Karpas-422 (cell line): ENCODE results near the gene ASCC2. TPM values are rescaled to one million over a fixed set of nuclear protein-coding genes. Genes with fewer than 3 reads are reported as not detected.

Source experiments
- DNase-seq: peaks from one replicate; pipeline ENCODE4 v3.0.0-alpha.2; 2015
- H2AFZ ChIP-seq: fragments of 200-600 bp; sonication (generic); 2 replicates; pipeline ENCODE4 v1.6.1; 2014; ENCODE audit warnings: antibody characterized with exemption, low read length, mixed read lengths
- H3K27ac ChIP-seq: fragments of 200-600 bp; sonication (generic); 2 replicates; pipeline ENCODE4 v1.5.1; 2014; ENCODE audit warnings: mild to moderate bottlenecking, low read length, moderate library complexity
- H3K27me3 ChIP-seq: fragments of 200-600 bp; sonication (generic); 2 replicates; pipeline ENCODE4 v1.6.1; 2014; ENCODE audit warnings: low read length, mixed read lengths
- H3K36me3 ChIP-seq: fragments of 200-600 bp; sonication (generic); 2 replicates; pipeline ENCODE4 v1.6.1; 2014; ENCODE audit warnings: low read length, mixed read lengths; ENCODE audit not compliant: insufficient read depth
- H3K4me1 ChIP-seq: fragments of 200-600 bp; sonication (generic); 2 replicates; pipeline ENCODE4 v1.6.1; 2014; ENCODE audit warnings: mild to moderate bottlenecking, low read length, mixed read lengths
- H3K4me2 ChIP-seq: fragments of 200-600 bp; sonication (generic); 2 replicates; pipeline ENCODE4 v1.6.1; 2014; ENCODE audit warnings: low read length, low read depth, mild to moderate bottlenecking; ENCODE audit not compliant: poor library complexity, severe bottlenecking
- H3K4me3 ChIP-seq: fragments of 200-600 bp; sonication (generic); 2 replicates; pipeline ENCODE4 v1.5.1; 2014; ENCODE audit warnings: mild to moderate bottlenecking, antibody characterized with exemption, low read length, mixed read lengths
- H3K79me2 ChIP-seq: fragments of 200-600 bp; sonication (generic); 2 replicates; pipeline ENCODE4 v1.6.1; 2014; ENCODE audit warnings: mild to moderate bottlenecking, low read length, mixed read lengths
- H3K9ac ChIP-seq: fragments of 200-600 bp; sonication (generic); 2 replicates; pipeline ENCODE4 v1.6.0; 2014; ENCODE audit warnings: low read length
- H3K9me2 ChIP-seq: fragments of 200-600 bp; sonication (generic), shearing (Covaris generic); replicated peaks from 2 replicates; pipeline ENCODE4 v1.6.0; 2014; ENCODE audit warnings: mild to moderate bottlenecking, low read length, moderate library complexity; ENCODE audit not compliant: insufficient read depth
- H3K9me3 ChIP-seq: fragments of 300-700, 200-600 bp; sonication (generic); 2 replicates; pipeline ENCODE4 v1.6.1; 2014; ENCODE audit warnings: low read length, mixed read lengths
- H4K20me1 ChIP-seq: fragments of 200-600 bp; sonication (generic); 2 replicates; pipeline ENCODE4 v1.6.1; 2014; ENCODE audit warnings: mild to moderate bottlenecking, antibody characterized with exemption, low read length, low read depth; ENCODE audit not compliant: insufficient read depth
- total RNA-seq: library from RNA; depleted of rRNA; stranded (reverse); fragments of >200 nt; shearing (Covaris generic); gene quantifications from 2 replicates; pipeline ENCODE4 v1.2.3, GENCODE V29; 2014; ENCODE audit warnings: low replicate concordance

ASCC2 gene
- total RNA-seq, 1 experiment from 2014 or later: 29.5 TPM

DNA sequence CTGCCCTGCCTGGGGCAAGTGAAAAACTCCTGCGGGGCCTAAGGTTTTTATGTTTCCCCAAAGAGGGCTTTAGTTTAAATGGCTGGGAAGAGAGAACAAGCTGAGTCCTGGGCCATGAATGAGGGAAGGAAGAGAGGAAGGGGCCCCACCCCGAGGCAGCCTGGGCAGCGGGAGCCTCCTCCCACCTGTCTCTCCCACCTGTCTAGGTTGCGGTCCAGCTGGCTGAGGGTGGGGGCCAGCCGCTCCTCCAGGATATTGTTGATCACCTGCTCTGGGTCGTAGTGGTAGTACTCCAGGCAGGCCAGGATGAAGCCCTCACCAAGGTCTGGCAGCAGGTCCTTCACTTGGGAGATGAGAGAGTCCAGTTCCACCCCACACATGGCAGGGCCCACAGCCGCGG lies 36.3 kb downstream of the ASCC2 start:
- Histone ChIP-seq H3K36me3 (peaks cover 19% of the 10 kb centered on the region), H4K20me1 (no peaks in the 10 kb centered on the region), H3K4me1 (peaks cover 4% of the 10 kb centered on the region; the same call in 1 of the 2 replicates), H2AFZ (no peak overlapping the region), H3K9me2 (no peaks in the 10 kb centered on the region), H3K27me3 (no peaks in the 10 kb centered on the region), H3K27ac (no peak overlapping the region), H3K4me2 (no peak overlapping the region), H3K79me2 (no peaks in the 10 kb centered on the region), H3K4me3 (no peak overlapping the region), H3K9me3 (no peaks in the 10 kb centered on the region), H3K9ac (no peak overlapping the region)
- no peak for DNase-seq

DNA sequence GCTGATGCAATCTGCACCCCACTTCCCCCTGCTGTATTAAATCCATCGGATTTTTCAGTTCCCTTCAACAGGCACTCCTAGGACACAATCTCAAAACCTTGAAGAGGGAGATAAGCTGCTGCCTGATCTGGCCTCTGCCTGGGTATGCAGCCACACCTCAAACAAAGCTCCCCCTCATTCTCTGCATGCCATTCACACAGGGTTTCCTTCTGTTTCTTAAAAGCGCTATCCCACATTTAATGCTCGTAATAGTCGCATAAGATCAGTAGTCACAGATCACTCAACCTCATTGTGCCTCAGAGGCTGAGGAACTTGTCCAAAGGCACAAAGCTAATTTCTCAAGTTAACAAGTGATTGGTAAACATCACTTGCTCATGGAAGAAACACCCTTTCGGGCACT lies 36.9 kb downstream of the ASCC2 start:
- H3K4me1 ChIP-seq: peaks cover 4% of the 10 kb centered on the region; the same call in 1 of the 2 replicates
- DNase-seq: no peak
- H3K9ac ChIP-seq: no peak overlapping the region
- no peak overlapping the region for H3K4me2 ChIP-seq
- H3K9me2 ChIP-seq: no peaks in the 10 kb centered on the region
- no peak overlapping the region for H3K4me3 ChIP-seq
- peaks cover 15% of the 10 kb centered on the region; the same call in 1 of the 2 replicates for H3K36me3 ChIP-seq
- H3K27ac ChIP-seq: no peak overlapping the region
- no peaks in the 10 kb centered on the region for H3K9me3 ChIP-seq
- no peak overlapping the region for H2AFZ ChIP-seq
- H3K27me3 ChIP-seq: no peaks in the 10 kb centered on the region
- H4K20me1 ChIP-seq: no peaks in the 10 kb centered on the region
- H3K79me2 ChIP-seq: no peaks in the 10 kb centered on the region

DNA sequence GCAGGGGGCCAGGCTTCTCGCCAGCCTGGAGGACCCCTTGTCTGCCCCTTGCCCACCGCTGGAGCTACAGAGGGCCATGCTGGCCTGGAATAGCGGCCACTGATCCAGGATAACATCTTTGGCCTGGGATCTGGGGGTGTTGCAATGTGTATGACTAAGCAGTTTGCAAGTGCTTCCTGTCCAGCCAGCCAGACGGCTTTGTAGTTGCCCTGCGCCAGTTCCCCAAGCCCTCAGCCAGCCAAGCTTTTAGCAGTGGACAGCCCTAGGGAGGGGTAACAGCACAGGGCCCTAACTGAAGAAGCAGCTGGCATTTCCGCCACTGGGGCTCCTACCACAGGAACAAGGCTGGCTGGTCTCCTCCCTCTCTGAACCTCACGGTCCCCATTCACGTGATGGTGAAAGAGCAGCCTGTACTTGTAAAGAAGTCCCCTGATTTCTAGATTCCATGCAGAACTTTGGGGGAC lies 38.8 kb downstream of the ASCC2 start:
- Histone ChIP-seq H3K9me2 (no peaks in the 10 kb centered on the region), H2AFZ (no peak overlapping the region), H3K9me3 (no peaks in the 10 kb centered on the region), H3K36me3 (peaks cover 13% of the 10 kb centered on the region; the same call in 1 of the 2 replicates), H3K4me1 (peaks cover 4% of the 10 kb centered on the region; the same call in 1 of the 2 replicates), H3K27ac (no peak overlapping the region), H3K79me2 (no peaks in the 10 kb centered on the region), H3K27me3 (no peaks in the 10 kb centered on the region), H4K20me1 (no peaks in the 10 kb centered on the region), H3K4me2 (no peak overlapping the region), H3K9ac (no peak overlapping the region), H3K4me3 (no peak overlapping the region)
- DNase-seq: no peak

DNA sequence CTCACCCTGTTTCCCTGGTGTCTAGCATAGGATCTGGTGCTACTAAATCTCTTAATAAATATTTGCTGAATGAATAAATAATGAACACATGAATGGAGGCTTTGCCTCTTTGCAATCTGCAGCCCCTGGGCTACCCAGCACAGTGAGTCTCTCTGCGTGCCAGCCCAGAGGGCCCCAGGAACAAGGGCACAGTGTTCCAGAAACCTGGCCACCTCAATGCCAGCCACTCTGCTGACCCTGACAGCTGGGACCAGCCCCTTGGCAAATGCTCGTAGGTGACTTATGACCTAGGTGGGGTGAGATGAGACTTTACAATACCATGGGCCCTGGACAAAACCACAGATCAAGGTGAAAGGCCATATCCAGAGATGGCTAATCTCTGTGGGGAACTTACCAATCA lies 39.3 kb downstream of the ASCC2 start:
- no peaks in the 10 kb centered on the region for H3K79me2 ChIP-seq
- no peaks in the 10 kb centered on the region for H3K9me3 ChIP-seq
- peaks cover 13% of the 10 kb centered on the region; the same call in 1 of the 2 replicates for H3K36me3 ChIP-seq
- H3K4me1 ChIP-seq: peaks cover 4% of the 10 kb centered on the region; the same call in 1 of the 2 replicates
- H2AFZ ChIP-seq: no peak overlapping the region
- H3K27me3 ChIP-seq: no peaks in the 10 kb centered on the region
- H3K9me2 ChIP-seq: no peaks in the 10 kb centered on the region
- no peak overlapping the region for H3K9ac ChIP-seq
- no peak overlapping the region for H3K4me3 ChIP-seq
- no peak for DNase-seq
- no peak overlapping the region for H3K4me2 ChIP-seq
- no peak overlapping the region for H3K27ac ChIP-seq
- H4K20me1 ChIP-seq: no peaks in the 10 kb centered on the region

DNA sequence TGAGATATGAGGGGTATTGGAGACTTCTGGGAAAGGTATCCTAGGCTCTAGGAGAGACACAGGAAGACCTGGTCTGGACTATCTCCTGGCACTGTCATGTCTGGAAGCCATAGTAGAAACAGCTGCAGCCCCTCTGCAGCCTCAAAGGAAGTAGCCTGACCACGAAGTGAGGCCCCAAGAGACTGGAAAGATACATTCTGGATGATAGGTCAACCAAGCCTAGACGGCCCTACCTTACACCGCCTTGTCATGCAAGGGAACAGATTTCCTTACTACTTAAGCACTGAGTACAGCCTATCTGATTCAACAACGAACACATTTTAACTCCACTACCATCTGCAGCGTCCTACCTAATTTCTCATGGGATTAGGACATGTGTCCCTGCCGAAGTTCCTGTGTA lies 39.8 kb downstream of the ASCC2 start:
- Histone ChIP-seq H2AFZ (no peak overlapping the region), H3K4me3 (no peak overlapping the region), H3K79me2 (no peaks in the 10 kb centered on the region), H3K9me3 (no peaks in the 10 kb centered on the region), H3K9me2 (no peaks in the 10 kb centered on the region), H3K9ac (no peak overlapping the region), H3K27me3 (no peaks in the 10 kb centered on the region), H3K4me1 (peaks cover 4% of the 10 kb centered on the region; the same call in 1 of the 2 replicates), H3K27ac (no peak overlapping the region), H3K36me3 (peaks cover 9% of the 10 kb centered on the region; the same call in 1 of the 2 replicates), H4K20me1 (no peaks in the 10 kb centered on the region), H3K4me2 (no peak overlapping the region)
- DNase-seq: no peak

DNA sequence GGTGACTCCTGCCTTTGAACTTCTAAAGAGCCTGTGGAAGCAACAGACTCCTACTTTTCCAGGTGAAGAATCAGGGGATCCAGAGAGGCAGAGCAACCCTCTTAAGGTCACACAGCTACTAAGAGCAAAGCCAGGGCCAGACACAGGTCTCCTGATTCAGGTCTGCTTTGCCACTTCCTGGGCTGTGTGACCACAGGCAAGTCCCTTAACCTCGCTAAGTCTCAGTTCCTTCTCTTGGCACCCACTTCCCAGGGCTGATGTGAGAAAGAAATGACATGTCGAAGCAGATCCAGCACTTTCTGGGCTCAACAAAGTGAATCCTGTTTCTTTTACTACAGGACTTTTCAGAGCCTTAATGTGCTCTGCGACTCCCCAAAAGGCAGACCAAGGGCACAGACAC lies 40.7 kb downstream of the ASCC2 start:
- H3K9ac ChIP-seq: no peak overlapping the region
- H3K4me3 ChIP-seq: no peak overlapping the region
- no peaks in the 10 kb centered on the region for H3K79me2 ChIP-seq
- H2AFZ ChIP-seq: no peak overlapping the region
- no peaks in the 10 kb centered on the region for H3K9me2 ChIP-seq
- no peak overlapping the region for H3K27ac ChIP-seq
- H3K36me3 ChIP-seq: peaks cover 9% of the 10 kb centered on the region; the same call in 1 of the 2 replicates
- H3K27me3 ChIP-seq: no peaks in the 10 kb centered on the region
- no peak for DNase-seq
- H3K4me1 ChIP-seq: peaks cover 4% of the 10 kb centered on the region; the same call in 1 of the 2 replicates
- no peaks in the 10 kb centered on the region for H3K9me3 ChIP-seq
- no peak overlapping the region for H3K4me2 ChIP-seq
- no peaks in the 10 kb centered on the region for H4K20me1 ChIP-seq

DNA sequence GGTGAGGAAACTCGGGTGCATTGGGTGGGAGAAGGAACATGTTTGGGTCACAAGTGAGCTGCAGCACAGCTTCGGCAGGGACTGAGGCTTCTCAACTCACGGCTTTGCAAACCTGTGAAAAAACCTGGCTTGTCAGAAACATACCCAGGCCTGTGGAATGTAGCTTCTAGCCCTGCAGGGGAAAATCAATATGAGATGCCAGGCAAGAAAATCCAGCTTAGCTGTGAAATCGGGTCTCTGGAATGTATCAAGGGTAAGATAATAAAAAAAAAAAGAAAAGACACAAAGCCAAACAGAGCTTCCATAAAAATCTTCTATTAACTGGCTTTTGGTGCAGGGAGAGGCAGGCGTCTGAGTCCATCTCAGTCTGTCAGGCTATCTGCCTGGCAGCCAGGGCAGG lies 42.4 kb downstream of the ASCC2 start:
- Histone ChIP-seq H3K79me2 (no peaks in the 10 kb centered on the region), H3K27me3 (no peaks in the 10 kb centered on the region), H3K27ac (no peak overlapping the region), H3K36me3 (peaks cover 5% of the 10 kb centered on the region; the same call in 1 of the 2 replicates), H4K20me1 (no peaks in the 10 kb centered on the region), H3K9ac (no peak overlapping the region), H2AFZ (no peak overlapping the region), H3K4me1 (peaks cover 4% of the 10 kb centered on the region; the same call in 1 of the 2 replicates), H3K9me2 (no peaks in the 10 kb centered on the region), H3K4me2 (no peak overlapping the region), H3K4me3 (no peak overlapping the region), H3K9me3 (no peaks in the 10 kb centered on the region)
- DNase-seq: no peak

DNA sequence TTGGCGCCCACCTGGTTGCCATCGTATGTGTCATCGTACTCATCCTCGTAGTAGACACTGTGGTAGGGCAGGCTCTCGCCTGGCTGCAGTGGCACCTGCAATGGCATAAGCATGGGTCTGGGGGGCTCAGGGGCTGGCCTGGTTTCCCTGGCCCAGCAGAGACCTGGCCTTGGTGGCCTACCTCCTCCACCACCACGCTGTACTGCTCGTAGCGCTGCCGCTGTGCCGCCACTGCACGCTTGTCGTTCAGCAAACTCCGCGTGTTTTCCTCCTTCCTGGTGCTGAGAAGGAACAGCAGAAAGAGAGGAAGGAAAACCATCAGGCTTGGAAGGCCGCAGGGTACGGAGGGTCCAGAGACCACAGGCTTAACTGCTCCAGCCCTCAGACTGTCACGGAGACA lies 44.7 kb downstream of the ASCC2 start:
- Histone ChIP-seq H3K4me1 (peaks cover under 1% of the 10 kb centered on the region; the same call in 1 of the 2 replicates), H2AFZ (no peak overlapping the region), H3K27me3 (no peaks in the 10 kb centered on the region), H4K20me1 (no peaks in the 10 kb centered on the region), H3K9ac (no peak overlapping the region), H3K79me2 (no peaks in the 10 kb centered on the region), H3K9me2 (no peaks in the 10 kb centered on the region), H3K9me3 (no peaks in the 10 kb centered on the region), H3K4me3 (no peak overlapping the region), H3K27ac (no peak overlapping the region), H3K4me2 (no peak overlapping the region), H3K36me3 (no peaks in the 10 kb centered on the region; the same call in 1 of the 2 replicates)
- DNase-seq: no peak
